ENCODE measurements around the gene MYL5.
A peak's percentile ranks its signal among the peaks of the same experiment; 100 is the strongest.
"Not testable (repeated sequence)": the region's sequence is repeated elsewhere in the genome, so short reads cannot be mapped to it uniquely, and the experiment has no call there.

The MYL5 gene, protein sequence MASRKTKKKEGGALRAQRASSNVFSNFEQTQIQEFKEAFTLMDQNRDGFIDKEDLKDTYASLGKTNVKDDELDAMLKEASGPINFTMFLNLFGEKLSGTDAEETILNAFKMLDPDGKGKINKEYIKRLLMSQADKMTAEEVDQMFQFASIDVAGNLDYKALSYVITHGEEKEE

GRCh38 chr4:674172-675035 lies at the start of gene MYL5, which contains the start of gene ATP5ME:
Gene MYL5 (plus strand): TSS chr4:674542. CDS start chr4:678027, 3,485 bp downstream.
Gene ATP5ME (minus strand): TSS chr4:674276. CDS start chr4:674247, 29 bp downstream.
- DNase-seq = peak; percentile 78

DNA sequence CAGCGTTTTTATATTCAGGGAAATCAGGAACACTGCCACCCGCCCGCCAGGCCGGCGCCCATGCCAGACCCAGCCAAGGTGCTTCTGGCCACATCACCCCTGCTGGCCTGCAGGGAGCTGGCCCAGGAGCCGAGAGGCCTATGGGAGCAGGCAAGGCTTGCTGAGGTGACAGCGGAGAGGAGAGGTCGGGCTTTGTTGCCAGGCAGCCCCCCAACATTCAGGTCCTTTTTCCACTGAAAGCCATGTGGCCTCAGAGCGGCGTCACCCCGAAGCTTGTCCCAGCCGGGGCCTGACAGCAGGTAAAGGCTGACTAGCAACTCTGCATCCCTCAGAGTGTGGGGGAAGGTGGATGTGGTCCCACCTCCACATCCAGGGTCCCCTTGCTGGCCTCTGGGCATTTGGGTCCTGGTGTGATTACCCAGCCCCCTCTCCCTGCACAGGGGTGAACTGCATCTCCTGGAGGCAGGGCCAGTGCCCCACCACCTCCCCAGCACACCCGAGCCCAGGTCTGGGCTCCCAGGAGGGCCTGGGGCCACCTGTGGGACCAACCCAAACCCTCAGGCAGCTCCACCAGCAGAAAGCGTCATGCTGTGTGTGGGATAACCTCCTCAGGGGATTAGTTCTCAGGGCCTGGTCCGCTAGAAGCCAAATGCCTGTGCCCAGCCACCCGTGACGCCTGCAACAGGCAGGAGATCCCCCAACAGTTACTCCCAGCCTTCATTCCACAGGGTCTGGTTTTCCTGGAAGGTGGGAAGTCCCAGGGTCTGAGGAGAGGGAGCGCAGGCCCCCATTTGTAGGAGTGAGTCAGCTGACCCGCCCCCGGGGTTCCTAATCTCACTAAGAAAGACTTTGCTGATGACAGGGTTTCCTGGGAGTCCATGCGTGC lies 49.4 kb upstream of the MYL5 start, which contains the start of gene PDE6B:
Gene PDE6B (plus strand): TSS at position 869 of the 886 bp plus-strand sequence. CDS start 54 bp downstream, outside the sequence.
- DNase-seq = no peak

GRCh38 chr4:625631-626161 lies 48.6 kb upstream of the MYL5 start:
- no peak for DNase-seq

DNA sequence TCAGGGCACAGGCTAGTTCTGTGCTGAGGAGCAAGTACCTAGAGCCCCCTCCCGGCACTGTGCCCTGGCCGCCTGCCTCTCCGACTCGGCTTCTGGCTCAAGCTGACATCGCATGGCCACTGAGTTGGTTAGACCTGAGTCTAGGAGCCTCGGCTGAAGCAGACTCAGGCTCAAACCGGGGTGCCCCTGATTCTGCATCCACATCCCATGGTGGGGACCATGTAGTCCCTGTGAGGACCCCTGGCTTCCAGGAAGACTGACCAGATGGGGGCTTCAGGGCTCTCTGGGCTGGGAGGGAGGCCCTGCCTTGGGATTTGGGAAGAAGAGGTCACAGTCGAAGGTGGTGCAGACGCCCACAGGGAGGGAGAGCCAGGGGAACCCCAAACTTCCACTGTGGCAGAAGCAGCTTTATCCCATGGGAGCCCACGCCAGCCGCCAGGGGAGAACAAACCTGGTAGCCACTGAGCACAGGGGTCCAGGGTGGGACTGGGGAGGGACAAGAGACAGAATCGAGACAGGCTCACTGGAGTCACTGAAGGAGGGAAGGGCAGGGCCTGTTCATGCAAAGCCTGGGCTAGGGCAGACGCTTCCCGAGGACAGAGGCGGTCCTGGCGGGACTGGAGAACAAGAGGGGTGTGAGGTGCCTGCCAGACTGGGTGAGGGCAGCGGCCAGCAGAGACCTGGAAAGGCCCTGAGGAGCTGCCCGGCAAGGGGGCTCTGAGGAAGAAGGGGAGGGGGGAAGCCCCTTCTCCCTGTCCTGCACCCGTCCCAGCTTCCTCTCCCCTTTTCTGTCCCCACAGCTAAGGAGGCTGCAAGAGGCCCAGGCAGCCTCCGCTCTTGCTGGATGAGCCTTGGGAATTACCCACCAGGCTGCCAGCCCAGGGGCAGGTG lies 47.9 kb upstream of the MYL5 start:
- no peak for DNase-seq

GRCh38 chr4:627347-628125 lies 46.8 kb upstream of the MYL5 start:
- no peak for DNase-seq

DNA sequence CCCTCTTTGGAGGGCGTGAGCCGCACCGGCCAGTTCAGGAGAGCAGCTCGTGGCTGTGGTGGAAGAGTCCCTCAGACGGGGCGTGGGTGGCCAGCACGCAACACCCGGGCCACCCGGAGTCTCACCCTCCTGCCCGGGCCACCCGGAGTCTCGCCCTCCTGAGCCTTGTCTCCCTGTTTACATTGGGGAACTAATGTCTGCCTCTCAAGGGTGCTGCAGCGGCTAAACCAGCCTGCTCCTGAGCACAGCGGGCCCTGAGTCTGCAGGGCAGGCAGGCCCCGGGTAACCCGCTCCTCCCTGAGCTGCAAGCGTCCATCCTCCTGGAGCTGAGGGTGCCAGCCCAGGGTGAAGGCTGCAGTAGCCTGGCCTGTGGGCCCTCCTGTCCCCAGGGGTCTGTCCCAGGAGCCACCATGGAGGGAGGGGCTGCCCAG lies 46.0 kb upstream of the MYL5 start:
- no peak for DNase-seq

- DNase-seq = no peak
These were observed 45.3 kb upstream of the MYL5 start for GRCh38 chr4:628821-629635.

DNA sequence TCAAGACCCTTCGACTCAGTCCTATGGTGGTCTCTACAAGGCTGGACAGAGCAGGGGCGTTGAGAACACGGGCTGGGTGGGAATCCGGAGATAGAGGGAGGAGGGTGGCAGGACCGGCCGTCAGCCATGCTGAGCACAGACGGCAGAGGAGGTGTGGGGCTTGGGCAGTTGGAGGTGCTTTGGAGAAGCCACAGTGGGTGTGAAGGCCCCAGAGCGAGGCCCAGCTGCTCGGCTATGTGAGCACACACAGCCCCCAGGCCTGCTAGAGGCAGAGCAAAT lies 44.8 kb upstream of the MYL5 start:
- DNase-seq = no peak

- DNase-seq = no peak
These were observed 44.3 kb upstream of the MYL5 start for GRCh38 chr4:629915-630641.

GRCh38 chr4:630656-631055 lies 43.7 kb upstream of the MYL5 start:
- no peak for DNase-seq

- no peak for DNase-seq
These were observed 42.0 kb upstream of the MYL5 start for GRCh38 chr4:632196-632790.

DNA sequence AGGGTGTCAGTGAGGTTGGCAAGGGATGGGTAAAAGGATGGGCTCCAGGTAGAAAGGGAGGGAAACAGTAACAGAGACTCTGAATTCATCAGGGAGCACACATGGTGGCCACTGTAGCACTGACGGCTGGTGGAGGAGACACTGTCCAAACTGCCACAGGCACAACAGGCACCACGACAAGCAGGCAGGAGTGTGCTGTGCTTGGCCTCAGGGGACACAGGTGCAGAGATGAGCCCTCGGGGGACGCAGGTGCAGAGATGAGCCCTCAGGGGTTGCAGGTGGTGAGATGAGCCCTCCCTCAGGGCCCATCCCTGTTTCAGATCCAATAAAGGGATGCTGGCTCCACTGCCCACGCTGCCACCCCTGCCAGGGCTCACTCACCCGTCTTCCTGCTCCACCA lies 41.4 kb upstream of the MYL5 start:
- DNase-seq = no peak

DNA sequence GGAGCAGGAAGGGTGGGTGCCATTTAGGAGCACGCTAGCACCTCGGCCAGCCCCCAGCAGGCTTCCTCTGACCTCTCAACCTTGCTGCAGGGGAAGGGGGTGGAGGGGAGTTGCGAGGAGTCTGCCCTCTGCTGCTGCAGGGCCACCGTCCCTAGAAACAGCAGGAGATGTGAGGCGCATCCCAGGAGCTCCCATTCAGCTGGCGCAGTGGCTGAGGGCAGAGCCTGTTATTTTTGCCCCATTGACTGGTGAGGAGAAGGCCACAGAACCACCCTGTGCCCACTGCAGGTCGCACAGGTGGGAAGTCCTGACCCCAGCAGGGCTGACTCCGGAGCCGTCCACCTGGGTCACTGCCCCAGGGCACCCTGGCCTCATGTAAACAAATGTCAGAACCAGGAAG lies 40.9 kb upstream of the MYL5 start:
- no peak for DNase-seq

DNA sequence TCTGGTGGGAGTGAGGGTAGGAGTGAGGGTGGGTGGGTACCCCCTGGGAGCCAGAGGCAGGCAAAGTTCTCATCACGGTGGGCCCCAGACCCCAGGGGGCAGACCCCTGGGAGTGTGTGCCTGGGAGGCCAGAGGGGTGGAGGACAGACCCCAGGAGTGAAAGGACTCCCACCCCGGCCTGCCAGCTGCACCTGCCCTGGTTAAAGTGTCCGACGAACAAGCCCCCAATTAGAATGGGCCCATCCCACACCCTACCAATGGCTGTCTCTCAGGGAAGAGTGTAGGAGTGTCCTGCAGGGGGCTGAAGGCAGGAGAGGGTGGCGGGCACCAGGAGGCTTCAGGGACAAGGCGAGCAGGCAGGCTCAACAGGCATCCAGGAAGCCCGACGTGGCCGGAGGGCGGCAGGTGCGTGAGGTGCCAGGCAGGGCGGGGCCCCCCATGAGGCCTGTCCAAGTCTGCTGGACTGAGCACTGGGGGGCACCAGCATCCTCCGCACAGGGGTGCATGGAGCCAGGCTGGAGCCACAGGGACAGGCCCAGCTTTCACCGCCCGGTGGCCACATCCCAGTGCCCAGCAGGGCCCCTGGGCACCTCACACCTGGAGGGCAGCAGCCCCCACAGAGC lies 40.3 kb upstream of the MYL5 start:
- DNase-seq = no peak

DNA sequence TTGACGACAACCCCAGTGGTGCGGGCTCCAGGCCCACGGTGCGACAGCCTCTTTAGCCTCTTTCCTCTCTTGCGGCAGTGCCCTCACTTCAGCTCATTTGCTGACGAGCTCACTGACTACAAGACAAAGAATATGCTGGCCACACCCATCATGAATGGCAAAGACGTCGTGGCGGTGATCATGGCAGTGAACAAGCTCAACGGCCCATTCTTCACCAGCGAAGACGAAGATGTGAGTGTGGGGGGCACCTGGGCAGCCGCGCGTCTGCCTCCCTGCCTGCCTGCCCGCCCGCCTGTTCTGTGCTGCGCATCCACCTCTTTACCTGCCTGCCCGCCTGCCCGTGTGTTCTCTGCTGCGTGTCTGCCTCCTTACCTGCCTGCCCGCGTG lies 39.8 kb upstream of the MYL5 start:
- no peak for DNase-seq

GRCh38 chr4:635066-635835 lies 39.1 kb upstream of the MYL5 start:
- not testable (repeated sequence) for DNase-seq

GRCh38 chr4:635851-636627 lies 38.3 kb upstream of the MYL5 start:
- DNase-seq = no peak

Measured in NCI-H510A (cell line).